Sigmoid colon (tissue), 4 donors: ENCODE results near the gene SKOR2.
"Not testable (repeated sequence)": the region's sequence is repeated elsewhere in the genome, so short reads cannot be mapped to it uniquely, and the experiment has no call there.

ENCODE experiments used
- POLR2A ChIP-seq, 2 donors: fragments of 450-650 bp; IDR thresholded peaks; one replicate each; pipeline ENCODE4 v1.6.1; 2016; ENCODE audit warnings: antibody characterized with exemption in 2 of 2, mild to moderate bottlenecking in 2 of 2, moderate library complexity in 2 of 2
- POLR2AphosphoS5 ChIP-seq, 4 donors: sonication (generic); formaldehyde crosslinking; IDR thresholded peaks; one replicate each; pipeline ENCODE4 v1.6.1; 2017; ENCODE audit warnings: antibody characterized with exemption in 4 of 4
- TF ChIP-seq, protein P1 (sequence below), 4 experiments: fragments of 450-650 bp in 3 of 4; fragments of 200-600 bp in 1 of 4; IDR thresholded peaks; one replicate each; pipeline ENCODE4 v1.5.1; 2016 to 2019; ENCODE audit warnings: antibody characterized with exemption in 4 of 4, mild to moderate bottlenecking in 3 of 4, moderate library complexity in 2 of 4

DNA sequence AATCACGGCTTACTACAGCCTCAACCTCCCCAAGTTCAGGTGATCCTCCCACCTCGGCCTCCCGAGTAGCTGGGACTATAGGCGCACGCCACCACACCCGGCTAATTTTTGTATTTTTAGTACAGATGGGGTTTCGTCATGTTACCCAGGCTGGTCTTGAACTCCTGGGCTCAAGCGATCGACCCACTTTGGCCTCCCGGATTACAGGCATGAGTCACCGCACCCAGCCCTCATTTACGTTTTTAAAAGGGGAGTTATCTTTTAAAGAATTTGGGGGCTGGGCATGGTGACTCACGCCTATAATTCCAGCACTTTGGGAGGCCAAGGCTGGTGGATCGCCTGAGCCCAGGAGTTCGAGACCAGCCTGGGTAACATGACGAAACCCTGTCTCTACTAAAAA lies 93.1 kb downstream of the SKOR2 start:
- not testable (repeated sequence) for TF ChIP-seq POLR2A, POLR2AphosphoS5 (IDR thresholded peaks at IDR 0.05)
- TF ChIP-seq, protein P1, sequence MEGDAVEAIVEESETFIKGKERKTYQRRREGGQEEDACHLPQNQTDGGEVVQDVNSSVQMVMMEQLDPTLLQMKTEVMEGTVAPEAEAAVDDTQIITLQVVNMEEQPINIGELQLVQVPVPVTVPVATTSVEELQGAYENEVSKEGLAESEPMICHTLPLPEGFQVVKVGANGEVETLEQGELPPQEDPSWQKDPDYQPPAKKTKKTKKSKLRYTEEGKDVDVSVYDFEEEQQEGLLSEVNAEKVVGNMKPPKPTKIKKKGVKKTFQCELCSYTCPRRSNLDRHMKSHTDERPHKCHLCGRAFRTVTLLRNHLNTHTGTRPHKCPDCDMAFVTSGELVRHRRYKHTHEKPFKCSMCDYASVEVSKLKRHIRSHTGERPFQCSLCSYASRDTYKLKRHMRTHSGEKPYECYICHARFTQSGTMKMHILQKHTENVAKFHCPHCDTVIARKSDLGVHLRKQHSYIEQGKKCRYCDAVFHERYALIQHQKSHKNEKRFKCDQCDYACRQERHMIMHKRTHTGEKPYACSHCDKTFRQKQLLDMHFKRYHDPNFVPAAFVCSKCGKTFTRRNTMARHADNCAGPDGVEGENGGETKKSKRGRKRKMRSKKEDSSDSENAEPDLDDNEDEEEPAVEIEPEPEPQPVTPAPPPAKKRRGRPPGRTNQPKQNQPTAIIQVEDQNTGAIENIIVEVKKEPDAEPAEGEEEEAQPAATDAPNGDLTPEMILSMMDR (IDR thresholded peaks at IDR 0.05) = not testable (repeated sequence)
